GM21390 (cell line): ENCODE data around the gene KCNIP4.

ENCODE experiments used
- ATAC-seq: cut with Tn5 transposase; IDR thresholded peaks from one replicate; pipeline ENCODE4 v1.9.1; 2021; ENCODE audit not compliant: unreplicated experiment

The KCNIP4 gene

DNA sequence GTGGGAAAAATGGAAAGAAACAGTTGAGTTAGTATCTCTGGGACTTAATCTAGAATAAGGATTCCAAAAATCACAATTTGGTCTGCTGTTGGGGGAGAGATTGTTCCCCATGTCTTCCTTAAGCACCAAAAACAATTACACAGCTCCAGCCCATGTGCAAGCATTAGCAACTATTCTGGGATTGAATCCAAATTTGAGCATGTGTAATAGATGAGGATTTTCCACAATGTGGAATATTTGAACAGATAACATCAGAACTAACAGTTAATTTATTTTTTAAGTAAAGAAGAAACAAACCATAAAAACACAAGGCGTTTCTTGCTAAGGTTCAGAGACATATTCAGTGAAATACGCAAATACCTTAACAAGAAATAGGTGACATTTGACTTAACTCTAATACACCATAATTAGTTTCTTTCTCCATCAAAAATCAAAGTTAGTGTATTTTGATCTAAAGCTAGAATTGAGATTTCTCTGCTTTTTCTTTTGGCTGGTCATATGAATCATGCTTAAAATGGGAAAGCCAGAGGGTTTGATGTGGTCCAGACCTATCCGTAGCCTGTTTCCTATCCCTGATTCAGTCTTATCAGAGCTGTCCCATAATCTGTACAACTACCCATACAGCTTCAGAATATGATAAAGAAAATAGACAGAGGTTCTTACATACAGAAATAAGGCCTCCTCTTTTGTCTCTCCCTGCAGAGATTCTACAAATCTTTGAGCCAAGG lies 834.9 kb downstream of the KCNIP4 start:
- ATAC-seq = no peak

DNA sequence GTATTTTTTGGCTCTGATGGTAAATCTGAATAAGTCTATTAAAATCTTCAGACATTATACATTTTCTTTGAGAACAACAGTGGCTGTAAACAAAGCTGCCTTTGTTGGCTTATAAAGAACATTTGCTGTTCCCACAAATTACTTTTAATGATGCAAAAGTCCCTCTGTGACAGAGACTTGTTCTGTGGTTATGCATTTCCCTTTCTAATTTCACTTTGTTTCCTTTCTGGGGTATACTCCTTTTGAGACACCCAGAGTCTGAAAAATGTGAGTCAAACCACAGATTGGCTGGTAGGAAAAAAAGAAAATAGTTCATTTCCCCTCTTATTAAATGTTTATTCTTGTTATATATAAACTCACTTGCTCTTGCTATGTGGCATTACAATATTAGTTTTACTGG lies 845.9 kb downstream of the KCNIP4 start:
- no peak for ATAC-seq

DNA sequence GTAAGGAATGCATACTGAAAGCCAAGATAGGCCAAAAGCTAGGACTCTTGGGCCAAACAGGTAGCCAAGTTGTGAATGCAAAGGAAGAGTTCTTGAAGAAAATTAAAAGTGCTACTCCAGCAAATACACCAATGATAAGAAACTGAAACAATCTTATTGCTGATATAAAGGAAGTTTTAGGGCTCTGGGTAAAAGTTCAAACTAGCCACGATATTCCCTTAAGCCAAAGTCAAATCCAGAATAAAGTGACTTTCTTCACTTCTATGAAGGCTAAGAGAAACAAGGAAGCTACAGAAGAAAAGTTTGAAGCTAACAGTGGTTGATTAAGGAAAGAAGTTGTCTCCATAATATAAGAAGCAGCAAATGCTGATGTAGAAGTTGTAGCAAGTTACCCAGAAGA lies 850.7 kb downstream of the KCNIP4 start:
- ATAC-seq = no peak

DNA sequence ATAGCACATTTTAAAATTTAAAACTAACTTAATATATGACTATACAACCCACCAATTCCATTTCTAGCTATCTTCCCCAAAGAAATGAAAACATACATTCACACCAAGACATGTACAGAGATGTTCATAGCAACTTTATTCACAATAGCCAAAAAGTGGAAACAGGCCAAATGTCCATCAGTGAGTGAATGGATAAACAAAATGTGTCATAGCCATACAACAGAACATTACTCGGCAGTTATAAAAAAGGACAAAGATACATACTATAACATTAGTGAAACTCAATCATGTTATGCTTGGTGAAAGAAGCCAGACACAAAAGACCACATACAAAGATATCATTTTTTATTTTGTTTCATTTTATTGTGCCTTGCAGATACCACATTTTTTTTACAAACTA lies 851.5 kb downstream of the KCNIP4 start:
- no peak for ATAC-seq

DNA sequence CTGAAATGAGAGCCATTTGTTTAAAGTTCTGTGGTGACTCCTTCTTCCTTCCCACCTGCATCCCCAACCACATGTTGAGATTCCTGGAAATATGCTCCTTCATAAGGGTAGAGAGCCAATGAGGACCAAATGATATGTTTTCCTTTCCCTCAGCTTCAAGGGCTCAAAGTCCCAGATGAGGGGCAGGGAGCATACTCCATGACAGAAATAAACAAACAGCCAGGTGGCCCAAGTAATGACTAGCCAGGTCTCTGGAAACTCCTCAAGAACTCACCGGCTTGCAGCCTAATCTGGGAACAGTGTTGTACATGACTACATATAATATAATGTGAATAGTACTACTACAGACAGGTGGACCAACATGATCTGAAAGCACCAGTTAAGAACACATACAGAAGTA lies 856.0 kb downstream of the KCNIP4 start:
- ATAC-seq = no peak

DNA sequence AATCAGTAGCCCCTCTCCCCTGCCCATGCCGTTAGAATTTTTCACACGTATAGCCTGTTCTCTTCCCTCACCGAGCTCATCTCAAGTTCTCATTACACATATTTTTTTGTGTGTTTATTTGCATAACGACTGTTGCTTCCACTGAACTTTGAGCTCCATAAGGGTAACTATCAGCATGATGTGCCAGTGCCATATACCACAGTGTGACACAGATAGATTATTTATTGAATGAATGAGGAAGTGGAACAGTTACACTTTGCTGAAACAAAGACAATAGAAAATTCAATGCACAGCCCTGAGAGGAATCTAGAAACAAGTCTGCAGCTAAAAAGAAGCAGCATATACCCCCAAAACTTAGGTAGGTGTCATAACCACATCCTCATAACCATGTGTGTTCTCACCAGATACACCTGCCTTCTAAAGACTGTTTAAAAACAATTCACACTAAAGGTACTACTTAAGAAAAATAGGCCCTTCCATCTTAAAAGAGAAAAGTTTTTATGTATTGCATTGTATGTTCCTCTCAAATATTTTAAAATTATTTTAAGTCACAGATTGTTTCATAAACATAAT lies 858.4 kb downstream of the KCNIP4 start:
- no peak for ATAC-seq

DNA sequence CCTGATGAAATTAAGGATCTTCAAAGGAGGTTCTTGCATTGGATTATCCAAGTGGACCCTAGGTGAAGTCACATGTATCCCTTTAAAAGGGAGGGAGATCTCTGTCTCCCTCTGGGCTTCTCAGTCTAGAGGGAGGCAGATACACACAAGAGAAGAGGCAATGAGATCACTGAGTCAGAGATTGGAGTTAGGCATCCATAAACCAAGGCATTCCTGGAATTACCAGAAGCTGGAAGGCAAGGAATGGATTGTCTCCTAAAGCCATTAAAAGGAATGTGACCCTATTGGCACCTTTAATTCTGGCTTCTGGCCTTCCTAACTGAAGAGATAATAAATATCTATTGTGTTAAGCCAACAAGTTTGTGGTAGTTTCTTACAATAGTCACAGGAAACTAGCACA lies 865.2 kb downstream of the KCNIP4 start:
- no peak for ATAC-seq

DNA sequence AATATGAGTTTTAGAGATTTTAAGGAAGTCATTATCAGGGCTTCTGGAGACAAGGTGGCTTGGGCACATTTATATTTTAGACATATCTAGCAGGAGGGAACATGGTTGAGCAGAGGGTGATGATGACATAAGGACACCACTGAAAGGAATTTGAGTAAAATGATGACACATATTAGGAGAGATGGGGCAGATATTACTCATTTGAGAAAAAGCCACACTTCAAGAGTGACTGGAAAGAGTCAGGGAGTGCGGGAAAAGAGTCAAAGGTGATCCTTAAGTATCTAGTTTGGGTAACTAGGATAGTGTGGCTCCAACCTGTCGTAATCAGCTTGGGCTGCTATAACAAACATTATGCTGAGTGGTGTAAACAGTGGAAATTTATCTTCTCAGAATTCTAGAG lies 870.6 kb downstream of the KCNIP4 start:
- no peak for ATAC-seq

DNA sequence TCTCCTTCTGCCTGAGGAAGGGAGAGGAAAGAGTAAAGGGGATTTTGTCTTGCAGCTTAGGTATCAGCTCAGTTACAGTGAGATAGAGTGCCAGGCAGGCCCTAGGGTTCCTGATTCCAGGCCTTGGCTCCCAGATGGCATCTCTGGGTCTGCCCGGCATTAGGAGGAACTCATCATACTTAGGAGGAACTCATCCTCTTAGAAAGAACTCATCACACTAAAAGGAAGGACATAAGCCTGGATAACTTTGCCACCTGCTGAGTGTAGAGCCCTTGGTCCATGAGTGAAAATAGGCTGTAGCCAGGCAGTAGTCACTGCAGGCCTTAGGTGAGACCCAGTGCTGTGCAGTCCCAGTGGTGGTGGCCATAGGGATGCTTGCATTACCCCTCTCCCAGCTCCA lies 881.2 kb downstream of the KCNIP4 start:
- no peak for ATAC-seq

DNA sequence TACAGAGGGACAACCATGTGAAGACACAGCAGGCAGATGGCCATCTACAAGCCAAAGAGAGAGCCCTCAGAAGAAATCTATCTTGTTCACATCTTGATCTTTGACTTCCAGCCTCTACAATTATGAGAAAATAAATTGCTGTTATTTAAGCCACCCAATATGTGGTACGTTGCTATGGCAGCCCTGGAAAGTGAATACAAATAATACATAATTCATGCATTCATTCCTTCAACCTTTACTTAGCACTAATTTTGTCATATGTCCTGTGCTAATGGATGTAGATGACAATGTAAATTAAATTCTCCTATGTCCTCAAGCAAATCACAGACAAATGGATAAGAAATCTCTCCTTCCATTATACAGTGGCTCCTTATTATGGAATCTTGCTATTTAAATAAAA lies 886.7 kb downstream of the KCNIP4 start:
- ATAC-seq = no peak

DNA sequence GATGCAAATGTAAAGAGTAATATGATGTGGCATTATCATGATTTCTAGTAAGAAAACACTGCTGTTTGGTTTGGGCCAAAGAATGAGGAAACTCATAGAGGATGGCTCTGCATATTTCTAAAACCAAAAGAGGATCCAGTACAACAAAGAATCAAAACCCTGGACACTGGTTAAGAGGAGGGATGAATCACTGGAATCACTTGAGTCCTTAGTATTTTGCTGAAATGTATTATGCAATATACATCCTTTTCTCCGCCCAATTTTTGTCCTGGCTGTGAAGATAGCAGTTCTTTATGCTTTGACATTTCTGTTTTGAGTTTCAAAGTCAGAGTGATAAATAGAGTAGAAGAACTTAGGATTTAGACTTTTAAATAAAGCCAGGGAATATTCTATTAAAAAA lies 902.4 kb downstream of the KCNIP4 start:
- no peak for ATAC-seq

DNA sequence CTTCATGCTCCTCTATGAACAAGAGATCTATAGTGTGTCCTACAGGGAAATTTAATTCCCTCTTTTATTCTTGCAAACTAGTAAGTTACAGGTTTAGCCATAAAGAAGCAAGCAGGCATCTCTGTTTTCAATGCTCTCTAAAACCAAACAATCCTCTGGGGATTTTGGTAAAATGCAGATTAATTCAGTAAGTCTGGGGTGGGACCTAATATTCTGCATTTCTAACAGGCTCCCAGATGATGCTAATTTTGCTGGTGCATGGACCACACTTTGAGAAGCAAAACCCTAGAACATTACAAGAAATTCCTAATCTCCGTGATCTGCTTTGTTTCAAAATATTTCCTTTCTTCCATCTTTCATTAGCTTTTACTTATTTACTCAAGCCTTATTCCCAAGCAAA lies 903.5 kb downstream of the KCNIP4 start:
- no peak for ATAC-seq

DNA sequence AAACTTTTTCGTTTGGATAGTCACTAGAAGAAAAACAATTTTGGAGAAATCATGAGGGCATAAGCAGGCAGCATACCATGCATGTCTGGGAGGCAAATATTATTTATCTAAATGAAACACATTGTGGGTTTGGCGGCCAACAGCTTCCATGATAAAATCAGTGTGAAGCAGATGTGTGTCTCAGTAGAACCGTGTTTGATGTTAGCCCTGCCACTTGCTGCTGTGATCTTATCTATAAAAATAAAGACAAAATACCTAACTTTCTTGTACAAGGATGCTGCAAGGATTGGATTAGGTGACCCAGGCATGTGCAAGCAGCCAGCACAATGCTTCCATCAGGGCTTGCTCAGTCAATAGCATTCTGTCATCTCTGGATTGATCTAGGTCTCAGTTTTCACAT lies 906.9 kb downstream of the KCNIP4 start:
- ATAC-seq = no peak

DNA sequence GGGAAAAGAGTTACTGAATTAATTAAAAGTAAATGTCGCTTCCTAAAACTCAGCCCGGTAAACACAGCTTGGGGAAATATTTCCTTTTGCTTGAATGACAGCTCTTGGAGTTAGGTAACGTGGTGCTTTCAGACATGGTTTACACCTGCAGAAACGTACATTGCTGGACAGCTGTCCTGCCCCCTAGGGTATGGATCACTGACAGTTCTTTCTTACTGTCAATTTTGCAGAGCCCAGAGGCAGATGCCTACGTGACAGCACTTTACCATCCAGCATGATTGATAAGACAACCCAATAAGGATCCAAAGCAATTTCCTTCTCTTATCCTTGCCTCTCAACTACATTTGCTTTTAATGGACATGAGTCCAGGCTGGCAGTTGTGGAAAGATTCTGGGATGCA lies 913.8 kb downstream of the KCNIP4 start:
- no peak for ATAC-seq

DNA sequence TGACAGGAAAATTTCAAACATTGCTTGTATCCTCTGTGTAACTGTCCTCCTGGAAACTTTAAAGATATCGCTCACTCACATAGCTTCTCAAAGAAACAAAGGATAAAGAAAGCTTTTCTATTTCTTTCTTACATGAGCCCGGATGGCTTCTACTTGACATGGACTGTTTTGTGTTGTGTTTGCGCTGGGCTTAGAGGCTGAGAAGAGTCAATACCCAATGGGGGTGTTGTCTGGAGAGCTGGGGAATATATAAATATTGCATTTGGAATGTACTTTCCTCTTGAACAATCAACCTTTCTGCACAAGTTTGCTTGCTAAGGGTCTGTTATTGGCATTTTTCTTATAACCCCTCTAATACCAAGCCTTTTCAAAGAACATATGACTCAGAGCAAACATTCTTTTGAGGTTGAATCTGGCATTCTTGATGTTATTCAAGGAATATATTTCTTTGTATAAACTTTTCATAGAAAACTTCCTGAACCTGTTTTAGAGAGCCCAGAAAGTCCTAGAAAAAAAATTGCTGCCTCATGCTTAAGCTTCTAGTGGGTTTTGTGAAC lies 916.4 kb downstream of the KCNIP4 start:
- ATAC-seq = no peak

DNA sequence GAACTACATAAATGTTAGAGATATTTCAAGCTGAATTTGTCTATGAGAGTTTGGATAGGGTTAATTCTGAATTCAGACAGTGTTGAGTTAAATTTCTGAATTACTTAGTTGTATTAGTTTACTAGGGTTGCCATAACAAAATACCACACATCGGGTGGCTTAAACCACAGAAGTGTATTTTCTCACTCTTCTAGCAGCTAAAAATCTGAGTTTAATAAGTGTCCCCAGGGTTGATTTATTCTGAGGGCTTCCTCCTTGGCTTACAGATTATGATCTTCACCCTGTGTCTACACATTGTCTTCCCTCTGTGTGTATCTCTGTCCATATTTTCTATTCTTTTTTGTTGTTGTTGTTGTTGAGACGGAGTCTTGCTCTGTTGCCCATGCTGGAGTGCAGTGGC lies 929.8 kb downstream of the KCNIP4 start:
- no peak for ATAC-seq

DNA sequence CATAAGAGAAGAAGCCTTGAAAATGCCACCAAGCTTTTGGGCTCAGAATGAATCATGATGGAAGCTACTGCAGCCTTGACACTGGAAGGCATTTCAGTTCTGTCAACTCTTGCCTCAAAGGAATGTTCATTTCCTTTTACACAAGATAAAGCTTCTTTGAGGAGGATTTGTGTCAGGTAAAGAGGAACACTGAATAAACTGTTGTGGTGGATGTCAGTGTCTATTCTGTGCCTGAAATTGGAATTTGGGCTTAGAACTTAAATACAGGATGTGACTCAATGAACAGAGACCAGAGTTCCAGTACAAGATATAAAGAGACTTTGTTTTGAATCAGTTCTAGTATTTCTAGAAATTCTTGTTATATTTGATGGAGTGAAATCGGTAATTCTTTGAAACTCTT lies 935.1 kb downstream of the KCNIP4 start:
- no peak for ATAC-seq

DNA sequence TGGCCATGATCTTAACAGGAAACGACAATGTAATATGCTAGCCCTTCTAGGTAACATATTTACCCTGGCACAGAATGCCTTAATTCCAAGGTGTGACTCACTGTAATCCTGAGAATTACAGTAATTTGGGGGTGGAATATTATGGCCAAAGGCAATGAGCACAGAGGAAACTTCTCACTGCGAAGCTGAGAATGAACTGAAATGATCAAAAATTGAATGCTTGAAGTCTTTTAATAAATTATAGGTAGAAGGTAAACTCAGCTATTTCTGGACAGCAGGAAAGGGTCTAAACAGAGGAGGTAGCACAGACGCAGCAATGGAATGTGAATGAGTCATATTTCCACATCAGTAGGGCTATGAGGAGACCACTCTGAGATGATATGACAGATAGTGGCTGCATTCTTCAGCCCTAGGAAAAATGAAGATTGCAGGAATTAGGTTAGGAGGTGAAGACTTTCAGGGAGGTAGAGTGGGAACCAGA lies 935.7 kb downstream of the KCNIP4 start:
- ATAC-seq = no peak

DNA sequence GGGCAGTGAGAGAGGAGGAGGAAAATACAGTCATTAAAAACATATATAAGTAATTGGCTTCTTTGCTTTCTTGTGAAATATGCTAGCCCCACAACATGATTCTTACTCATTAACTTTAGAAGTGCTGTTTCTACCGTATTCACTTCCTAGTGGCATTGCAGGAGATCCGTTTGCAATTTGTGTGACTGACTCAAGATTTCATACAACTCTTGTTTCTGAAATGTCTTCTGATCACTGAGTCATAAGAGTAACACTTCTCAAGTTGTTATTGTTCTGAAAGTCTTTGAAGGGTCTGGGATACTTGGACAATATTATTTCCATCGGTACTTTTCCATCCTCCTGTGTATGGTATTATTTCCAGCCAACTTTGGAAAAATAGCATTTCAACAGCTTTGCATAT lies 937.5 kb downstream of the KCNIP4 start:
- ATAC-seq = no peak

DNA sequence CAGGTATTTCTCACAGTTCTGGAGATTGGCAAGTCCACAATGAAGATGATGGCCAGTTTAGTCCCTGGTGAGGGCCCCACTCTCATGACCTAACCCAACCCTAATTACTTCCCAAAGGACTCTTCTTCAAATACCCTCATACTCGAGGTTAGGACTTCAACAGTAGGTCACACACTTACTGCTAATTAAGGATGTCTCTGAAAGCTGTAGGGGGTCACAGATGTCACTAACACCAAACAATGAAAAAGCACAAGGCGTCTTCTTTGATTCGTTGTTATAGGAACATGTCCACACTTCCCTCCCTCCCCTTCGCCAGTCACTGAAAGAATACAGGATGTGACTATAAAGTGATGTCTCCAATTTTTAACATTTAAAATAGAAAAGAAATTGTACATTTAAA lies 938.6 kb downstream of the KCNIP4 start:
- ATAC-seq = no peak

DNA sequence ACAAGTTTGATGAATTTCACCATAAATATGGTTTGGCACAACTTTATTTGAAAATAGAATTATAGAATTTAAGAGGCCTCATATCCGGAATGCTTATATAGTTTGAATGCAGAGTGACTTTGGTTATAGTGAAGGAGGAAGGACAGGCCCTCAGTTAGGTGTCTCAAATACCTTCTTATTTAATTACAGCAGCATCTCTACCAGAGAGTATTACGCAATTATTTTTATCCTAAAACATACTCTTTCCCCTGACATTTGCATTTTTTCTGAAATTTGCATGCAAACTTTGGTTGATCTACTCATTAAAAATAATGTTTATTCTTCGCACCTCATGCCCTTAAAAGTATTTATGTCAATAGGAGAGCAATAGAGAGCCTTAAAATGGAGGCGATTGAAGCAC lies 942.9 kb downstream of the KCNIP4 start:
- no peak for ATAC-seq

DNA sequence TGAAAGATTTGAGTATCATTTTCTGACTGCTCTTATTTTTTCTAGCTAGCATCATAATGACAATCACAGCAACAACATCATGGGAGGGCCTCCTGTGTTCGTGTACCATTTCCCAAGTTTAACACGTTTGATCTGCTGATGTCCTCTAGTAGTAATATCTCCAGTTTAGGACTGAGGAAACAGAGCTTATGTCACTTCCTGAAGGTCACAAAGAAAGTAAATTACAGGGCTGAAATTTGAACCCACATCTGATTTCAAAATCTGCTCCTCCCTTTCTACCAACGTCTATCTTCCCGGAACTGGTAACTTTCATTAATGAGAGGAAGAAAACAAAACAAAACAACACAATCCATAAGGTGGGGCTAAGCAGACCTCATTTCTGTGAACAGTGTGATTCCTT lies 945.6 kb downstream of the KCNIP4 start:
- no peak for ATAC-seq

DNA sequence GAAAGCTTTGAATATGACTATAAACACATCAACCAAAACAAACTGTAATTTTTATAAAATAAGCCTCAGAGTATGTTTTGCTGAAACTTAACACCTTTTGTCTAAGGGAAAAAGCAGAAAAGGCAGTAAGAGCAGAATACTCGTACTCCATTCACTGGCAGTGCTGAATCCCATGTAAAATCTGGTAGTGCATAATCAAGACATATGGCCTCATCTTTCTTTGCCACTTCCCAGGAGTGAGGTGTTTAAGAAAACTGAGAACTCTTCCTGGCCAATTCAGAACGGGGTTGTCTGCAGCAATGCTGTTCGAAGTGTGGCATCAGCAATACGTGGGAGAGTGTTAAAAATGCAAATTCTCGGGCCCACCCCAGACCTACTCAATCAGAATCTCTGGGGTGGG lies 946.3 kb downstream of the KCNIP4 start:
- ATAC-seq = no peak
